Right renal pelvis (tissue), 4 donors: ENCODE data around the gene PRR30. TPM values are rescaled to one million over a fixed set of nuclear protein-coding genes. Genes with fewer than 3 reads are reported as not detected.

ENCODE experiments used
- polyA plus RNA-seq, 4 donors: library from polyadenylated mRNA; unstranded; fragments of 120-200 nt; gene quantifications; one replicate each; pipeline ENCODE4 v1.2.1, GENCODE V29; 2013; ENCODE audit not compliant: insufficient read length in 4 of 4

Gene PRR30
- polyA plus RNA-seq, 4 donors: 0.04 TPM; not detected in 3

Other genes starting within 250 kb of the PRR30 start
- gene MAPRE3, start 168.8 kb downstream of the PRR30 start, polyA plus RNA-seq: 10 to 100 TPM; 13.8 to 16.8 (median 14.4) TPM
- gene TMEM214, start 106.4 kb downstream of the PRR30 start, polyA plus RNA-seq: 10 to 100 TPM; 56.9 to 71.4 (median 62.4) TPM
- 10 to 100 TPM; 62.1 to 65.4 (median 63.9) TPM for gene AGBL5, start 87.7 kb downstream of the PRR30 start, polyA plus RNA-seq
- 100 to 1,000 TPM; 242 to 277 (median 260) TPM for gene OST4, start 67.8 kb downstream of the PRR30 start, polyA plus RNA-seq
- gene EMILIN1, start 60.8 kb downstream of the PRR30 start, polyA plus RNA-seq: 100 to 1,000 TPM in 1 of 4 donors, 10 to 100 TPM in 3; 61.5 to 121 (median 86.3) TPM
- 10 to 100 TPM; 43.9 to 59.9 (median 51.2) TPM for gene KHK, start 52.6 kb downstream of the PRR30 start, polyA plus RNA-seq
- 1 to 10 TPM; 4.6 to 7.5 (median 6.1) TPM for gene CGREF1, start 20.3 kb downstream of the PRR30 start, polyA plus RNA-seq
- gene ABHD1, start 15.6 kb downstream of the PRR30 start, polyA plus RNA-seq: 1 to 10 TPM; 1.2 to 2.1 (median 1.3) TPM
- 10 to 100 TPM; 46.4 to 56.9 (median 51.4) TPM for gene PREB, start 4.8 kb downstream of the PRR30 start, polyA plus RNA-seq
- gene TCF23, start 9.6 kb upstream of the PRR30 start, polyA plus RNA-seq: under 1 TPM; 0.46 to 0.79 (median 0.59) TPM
- gene ATRAID, start 72.6 kb upstream of the PRR30 start, polyA plus RNA-seq: 100 to 1,000 TPM; 157 to 190 (median 171) TPM
- gene SLC5A6, start 72.9 kb upstream of the PRR30 start, polyA plus RNA-seq: 10 to 100 TPM; 31.5 to 39.6 (median 37.7) TPM
- 10 to 100 TPM; 36.0 to 47.7 (median 42.1) TPM for gene CAD, start 78.0 kb upstream of the PRR30 start, polyA plus RNA-seq
- 1 to 10 TPM; 5.1 to 7.8 (median 7.6) TPM for gene SLC30A3, start 123.6 kb upstream of the PRR30 start, polyA plus RNA-seq
- 1 to 10 TPM in 2 of 4 donors, under 1 TPM in 2; 0.55 to 1.1 (median 0.88) TPM for gene DNAJC5G, start 136.0 kb upstream of the PRR30 start, polyA plus RNA-seq
- 1 to 10 TPM; 3.5 to 6.3 (median 4.6) TPM for gene TRIM54, start 143.0 kb upstream of the PRR30 start, polyA plus RNA-seq
- gene UCN, start 169.0 kb upstream of the PRR30 start, polyA plus RNA-seq: 1 to 10 TPM in 2 of 4 donors, under 1 TPM in 2; 0.39 to 1.1 (median 0.80) TPM
- 10 to 100 TPM; 76.0 to 86.2 (median 78.0) TPM for gene MPV17, start 183.7 kb upstream of the PRR30 start, polyA plus RNA-seq
- gene GTF3C2, start 217.4 kb upstream of the PRR30 start, polyA plus RNA-seq: 10 to 100 TPM; 62.8 to 77.1 (median 72.7) TPM
- 10 to 100 TPM; 48.2 to 54.5 (median 52.9) TPM for gene EIF2B4, start 230.9 kb upstream of the PRR30 start, polyA plus RNA-seq
- gene SNX17, start 231.2 kb upstream of the PRR30 start, polyA plus RNA-seq: 100 to 1,000 TPM; 102 to 128 (median 108) TPM
- 10 to 100 TPM; 16.7 to 25.9 (median 18.4) TPM for gene ZNF513, start 241.3 kb upstream of the PRR30 start, polyA plus RNA-seq